Endothelial cell of umbilical vein (primary cell): ENCODE data around the gene AUH. TPM values are rescaled to one million over a fixed set of nuclear protein-coding genes. Genes with fewer than 3 reads are reported as not detected.

Experiments
- BruUV-seq: library from RNA; stranded (reverse); fragments of 400-500 nt; replicated peaks from 2 replicates; lab custom pipeline; 2021; lab: Mats Ljungman, UMichigan
- CTCF ChIA-PET: fragments of 300-600, 350-600 bp; sonication (Branson Sonifier 250); formaldehyde crosslinking; loops from one replicate; lab custom pipeline; 2021; ENCODE audit warnings: antibody characterized with exemption, inconsistent platforms; lab: Charles Lee
- POLR2A ChIA-PET: fragments of 300-600, 350-600 bp; sonication (Branson Sonifier 250); formaldehyde crosslinking; loops from one replicate; lab custom pipeline; 2021; ENCODE audit warnings: antibody characterized with exemption, inconsistent platforms; lab: Charles Lee
- DNase-seq: peaks from one replicate; pipeline ENCODE4 v3.0.0-alpha.2; 2011; ENCODE audit warnings: low read depth, low spot score
- FAIRE-seq: peaks from 2 replicates; lab custom pipeline; 2011; peaks lifted over from hg19 to GRCh38; lab: Jason Lieb, UNC
- H2AFZ ChIP-seq: 2 replicates; pipeline ENCODE4 v1.6.0; 2012; ENCODE audit warnings: low read depth, low read length, control low read depth, inconsistent platforms
- H3K27ac ChIP-seq: 2 replicates; pipeline ENCODE4 v1.5.1; 2011; ENCODE audit warnings: low read depth, mild to moderate bottlenecking, control low read depth, low read length, moderate library complexity; ENCODE audit not compliant: insufficient read depth
- H3K27me3 ChIP-seq, 2 experiments: 2 replicates each; pipeline versions ENCODE4 v1.6.0 to v1.6.1; 2011; ENCODE audit warnings: low read length in 2 of 2, mixed read lengths in 1 of 2; ENCODE audit not compliant: control insufficient read depth in 2 of 2, insufficient read depth in 2 of 2
- H3K36me3 ChIP-seq, 2 experiments: 2 replicates in 1 of 2; 3 replicates in 1 of 2; pipeline ENCODE4 v1.5.1; 2011; ENCODE audit warnings: low read length in 2 of 2, mild to moderate bottlenecking in 1 of 2, moderate library complexity in 1 of 2; ENCODE audit not compliant: control insufficient read depth in 2 of 2, insufficient read depth in 2 of 2; ENCODE audit errors: extremely low read depth in 1 of 2
- H3K4me1 ChIP-seq: 3 replicates; pipeline ENCODE4 v1.5.1; 2011; ENCODE audit warnings: mild to moderate bottlenecking, low read length; ENCODE audit not compliant: control insufficient read depth, insufficient read depth; ENCODE audit errors: extremely low read depth
- H3K4me2 ChIP-seq: 2 replicates; pipeline ENCODE4 v1.6.1; 2011; ENCODE audit warnings: low read length, control low read depth, mixed read lengths; ENCODE audit not compliant: insufficient read depth
- H3K4me3 ChIP-seq, 3 experiments: fragments of 200-600 bp in 1 of 3; sonication (generic), shearing (Covaris generic) in 1 of 3; replicated peaks in 1 of 3; 2 replicates each; pipeline ENCODE4 v1.5.1; 2011 to 2016; ENCODE audit warnings: control low read depth in 3 of 3, low read length in 3 of 3, mild to moderate bottlenecking in 2 of 3, inconsistent platforms in 1 of 3, low read depth in 1 of 3, moderate library complexity in 1 of 3; ENCODE audit not compliant: insufficient read depth in 1 of 3
- H3K79me2 ChIP-seq: 2 replicates; pipeline ENCODE4 v1.6.0; 2012; ENCODE audit warnings: low read length, inconsistent platforms; ENCODE audit not compliant: control insufficient read depth, insufficient read depth
- H3K9ac ChIP-seq: replicated peaks from 2 replicates; pipeline ENCODE3; 2011; ENCODE audit warnings: low read length, control low read depth; ENCODE audit not compliant: insufficient read depth; ENCODE audit errors: extremely low read depth
- H3K9me1 ChIP-seq: replicated peaks from 3 replicates; pipeline ENCODE4 v1.6.0; 2011; ENCODE audit warnings: mild to moderate bottlenecking, low read length; ENCODE audit not compliant: control insufficient read depth, insufficient read depth; ENCODE audit errors: extremely low read depth
- H3K9me3 ChIP-seq: replicated peaks from 2 replicates; pipeline ENCODE4 v1.5.1; 2012; ENCODE audit warnings: low read length, inconsistent platforms; ENCODE audit not compliant: control insufficient read depth, insufficient read depth
- H4K20me1 ChIP-seq: replicated peaks from 2 replicates; pipeline ENCODE3; 2011; ENCODE audit warnings: mild to moderate bottlenecking, low read length; ENCODE audit not compliant: control insufficient read depth, insufficient read depth; ENCODE audit errors: extremely low read depth
- EZH2 ChIP-seq: IDR thresholded peaks from 2 replicates; pipeline ENCODE4 v1.6.1; 2012; ENCODE audit warnings: borderline replicate concordance, low read depth, mild to moderate bottlenecking, moderate library complexity, low read length, inconsistent platforms; ENCODE audit not compliant: severe bottlenecking
- FOS ChIP-seq: IDR thresholded peaks from 2 replicates; pipeline ENCODE4 v1.6.1; 2011; ENCODE audit warnings: mild to moderate bottlenecking, low read length, moderate library complexity, borderline replicate concordance; ENCODE audit not compliant: insufficient read depth
- GATA2 ChIP-seq: IDR thresholded peaks from 2 replicates; pipeline ENCODE4 v1.7.0; 2011; ENCODE audit warnings: low read depth, mild to moderate bottlenecking, moderate library complexity, mixed read lengths, low read length; ENCODE audit not compliant: insufficient read length, insufficient read depth
- JUN ChIP-seq: IDR thresholded peaks from 2 replicates; pipeline ENCODE4 v1.6.1; 2011; ENCODE audit warnings: borderline replicate concordance, low read depth; ENCODE audit not compliant: insufficient read length, insufficient read depth
- MAX ChIP-seq: IDR thresholded peaks from 2 replicates; pipeline ENCODE4 v1.6.1; 2011; ENCODE audit not compliant: insufficient read depth, insufficient read length
- MYC ChIP-seq: IDR thresholded peaks from one replicate; pipeline ENCODE4 v1.6.1; 2011; ENCODE audit warnings: mild to moderate bottlenecking, low read depth, low read length
- POLR2A ChIP-seq: IDR thresholded peaks from 2 replicates; pipeline ENCODE4 v1.6.1; 2012; ENCODE audit warnings: low read depth, mild to moderate bottlenecking, control low read depth, low read length
- POLR2AphosphoS5 ChIP-seq: IDR thresholded peaks from 2 replicates; pipeline ENCODE4 v1.6.1; 2012; ENCODE audit warnings: low read depth, mild to moderate bottlenecking, control low read depth, low read length, moderate library complexity; ENCODE audit not compliant: insufficient read depth
- dilution Hi-C: fragments of 300-500 bp; cut with MboI; formaldehyde crosslinking; loops from one replicate; pipeline ENCODE4 v1.15.0; 2019; ENCODE audit warnings: low sequenced_read_pairs; ENCODE audit not compliant: extremely low pct_ligation_motif_present
- intact Hi-C: fragments of 100-400 bp; cut with micrococcal nuclease; formaldehyde crosslinking; loops from one replicate; pipeline ENCODE4 v1.10.0; 2022
- polyA plus RNA-seq, 4 experiments: library from polyadenylated mRNA; depleted of rRNA in 3 of 4; stranded (reverse) in 3 of 4; unstranded in 1 of 4; fragments of >200 nt; gene quantifications; 2 replicates each; pipeline versions ENCODE4 v1.2.1 to v1.2.3, GENCODE V29; 2011 to 2012; ENCODE audit warnings: missing spikeins in 1 of 4
- total RNA-seq: library from RNA; stranded (reverse); gene quantifications from 2 replicates; pipeline ENCODE4 v1.2.3, GENCODE V29; 2021
- TF ChIP-seq, protein P1 (sequence below), 2 donors: IDR thresholded peaks; 1 replicate in 1 of 2; 2 replicates in 1 of 2; pipeline ENCODE4 v1.5.1; 2011; ENCODE audit warnings: low read length in 2 of 2, mild to moderate bottlenecking in 2 of 2, moderate library complexity in 2 of 2, control low read depth in 1 of 2, inconsistent platforms in 1 of 2, low read depth in 1 of 2; ENCODE audit not compliant: insufficient read depth in 1 of 2; ENCODE audit errors: extremely low read depth in 1 of 2

Gene AUH
- total and polyA plus RNA-seq, 2 donors (not counting 3 experiments of a cell fraction or from before 2014, with no cell fraction given) = 2.3 to 9.2 TPM

- dilution Hi-C loops (no loop called here), intact Hi-C loops (no loop called here)
- Histone ChIP-seq H3K27ac (no peak overlapping the region), H3K9ac (no peak overlapping the region), H3K9me1 (no peaks in the 10 kb centered on the region), H3K36me3 (no peaks in the 10 kb centered on the region), H3K4me2 (no peak overlapping the region), H3K27me3 (no peaks in the 10 kb centered on the region), H3K4me3 (no peak overlapping the region), H3K79me2 (no peaks in the 10 kb centered on the region), H3K4me1 (no peaks in the 10 kb centered on the region), H4K20me1 (no peaks in the 10 kb centered on the region), H2AFZ (no peak overlapping the region), H3K9me3 (no peaks in the 10 kb centered on the region)
- no peak for FAIRE-seq
- no TSS peak for BruUV-seq
- CTCF ChIA-PET = no interaction called here
- TF ChIP-seq, protein P1, sequence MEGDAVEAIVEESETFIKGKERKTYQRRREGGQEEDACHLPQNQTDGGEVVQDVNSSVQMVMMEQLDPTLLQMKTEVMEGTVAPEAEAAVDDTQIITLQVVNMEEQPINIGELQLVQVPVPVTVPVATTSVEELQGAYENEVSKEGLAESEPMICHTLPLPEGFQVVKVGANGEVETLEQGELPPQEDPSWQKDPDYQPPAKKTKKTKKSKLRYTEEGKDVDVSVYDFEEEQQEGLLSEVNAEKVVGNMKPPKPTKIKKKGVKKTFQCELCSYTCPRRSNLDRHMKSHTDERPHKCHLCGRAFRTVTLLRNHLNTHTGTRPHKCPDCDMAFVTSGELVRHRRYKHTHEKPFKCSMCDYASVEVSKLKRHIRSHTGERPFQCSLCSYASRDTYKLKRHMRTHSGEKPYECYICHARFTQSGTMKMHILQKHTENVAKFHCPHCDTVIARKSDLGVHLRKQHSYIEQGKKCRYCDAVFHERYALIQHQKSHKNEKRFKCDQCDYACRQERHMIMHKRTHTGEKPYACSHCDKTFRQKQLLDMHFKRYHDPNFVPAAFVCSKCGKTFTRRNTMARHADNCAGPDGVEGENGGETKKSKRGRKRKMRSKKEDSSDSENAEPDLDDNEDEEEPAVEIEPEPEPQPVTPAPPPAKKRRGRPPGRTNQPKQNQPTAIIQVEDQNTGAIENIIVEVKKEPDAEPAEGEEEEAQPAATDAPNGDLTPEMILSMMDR (IDR thresholded peaks at IDR 0.05; ENCODE audit: extremely low read depth in 1 of 2, insufficient read depth in 1 of 2, low read depth in 1 of 2, low read length in 2 of 2) = no peak
- POLR2A ChIA-PET = no interaction called here
- DNase-seq = no peak
Measured at GRCh38 chr9:91269907-91270491, 91.7 kb downstream of the AUH start.

DNA sequence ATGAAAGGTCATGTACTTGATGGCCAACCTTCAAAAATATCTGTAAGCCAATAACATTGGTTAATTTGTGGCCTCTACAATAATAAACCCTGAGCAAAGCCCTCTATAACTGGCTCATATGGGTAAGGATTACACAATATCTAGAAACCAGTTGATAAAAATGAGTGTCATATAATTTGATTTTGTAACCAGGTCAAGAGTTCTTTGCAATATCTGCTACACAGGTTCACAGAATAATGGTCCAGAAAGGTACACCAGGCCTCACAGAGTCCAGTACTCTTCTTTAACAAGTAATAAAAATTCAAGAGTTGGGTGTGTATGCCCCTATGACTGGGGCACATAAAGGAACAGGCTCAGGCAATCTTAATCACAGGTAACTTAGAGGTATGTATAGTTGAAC is 95.3 kb downstream of the AUH start:
- Histone ChIP-seq H3K9me3 (no peaks in the 10 kb centered on the region), H3K79me2 (no peaks in the 10 kb centered on the region), H3K4me2 (no peak overlapping the region), H3K4me3 (no peak overlapping the region), H2AFZ (no peak overlapping the region), H3K9me1 (no peaks in the 10 kb centered on the region), H3K27ac (no peak overlapping the region), H3K4me1 (no peaks in the 10 kb centered on the region), H4K20me1 (no peaks in the 10 kb centered on the region), H3K36me3 (no peaks in the 10 kb centered on the region), H3K27me3 (no peaks in the 10 kb centered on the region), H3K9ac (no peak overlapping the region)
- POLR2A ChIA-PET = no interaction called here
- CTCF ChIA-PET = interaction anchor here (1.6 kb wide), 1 partner anchor 16 kb away, joined by 6 read pairs; no protein-coding TSS in a partner anchor
- dilution Hi-C loops = no loop called here
- FAIRE-seq (no peak), DNase-seq (no peak)
- TF ChIP-seq POLR2AphosphoS5 (no peak), JUN (no peak), MAX (no peak), GATA2 (no peak), POLR2A (no peak), EZH2 (no peak), MYC (no peak), FOS (no peak)
- TF ChIP-seq, protein P1 (IDR thresholded peaks at IDR 0.05; ENCODE audit: extremely low read depth in 1 of 2, insufficient read depth in 1 of 2, low read depth in 1 of 2, low read length in 2 of 2) = no peak
- intact Hi-C loops = no loop called here
- no TSS peak for BruUV-seq
